Right lobe of liver (tissue), 6 donors: Measurements from ENCODE around the gene C1orf105. TPM values are rescaled to one million over a fixed set of nuclear protein-coding genes. Genes with fewer than 3 reads are reported as not detected.
"Not testable (repeated sequence)": the region's sequence is repeated elsewhere in the genome, so short reads cannot be mapped to it uniquely, and the experiment has no call there.

Experiments
- ATAC-seq, 4 donors: fragments of 200-7000 bp; cut with Tn5 transposase; one replicate each; pipeline ENCODE4 v1.9.1; 2020; ENCODE audit warnings: mild to moderate bottlenecking in 4 of 4, moderate library complexity in 4 of 4
- DNase-seq, 3 donors: peaks; one replicate each; pipeline ENCODE4 v3.0.0-alpha.2; 2020
- H3K27ac ChIP-seq, 3 donors: fragments of 200-600 bp; one replicate each; pipeline ENCODE4 v1.8.0; 2022
- H3K27me3 ChIP-seq, 2 donors: fragments of 200-600 bp; one replicate each; pipeline ENCODE4 v1.8.0; 2022
- H3K36me3 ChIP-seq, 4 donors: fragments of 200-600 bp; sonication (generic) in 1 of 4; one replicate each; pipeline versions ENCODE4 v1.5.1 to v1.8.0; 2017 to 2022; ENCODE audit warnings: control low read depth in 1 of 4
- H3K4me1 ChIP-seq, 4 donors: fragments of 200-600 bp; sonication (generic) in 1 of 4; one replicate each; pipeline versions ENCODE4 v1.5.1 to v1.8.0; 2017 to 2022; ENCODE audit warnings: control low read depth in 1 of 4
- H3K4me3 ChIP-seq, 3 donors: fragments of 200-600 bp; one replicate each; pipeline ENCODE4 v1.8.0; 2022
- H3K9me3 ChIP-seq, 4 donors: fragments of 200-600 bp; sonication (generic) in 1 of 4; one replicate each; pipeline versions ENCODE4 v1.5.1 to v1.8.0; 2017 to 2022; ENCODE audit warnings: control low read depth in 1 of 4
- POLR2A ChIP-seq: fragments of 450-650 bp; IDR thresholded peaks from one replicate; pipeline ENCODE4 v1.6.1; 2017; ENCODE audit warnings: antibody characterized with exemption, mild to moderate bottlenecking
- WGBS: methylation state at CpG from one replicate; pipeline ENCODE4 v1.1.6; 2018; ENCODE audit warnings: low coverage, low lambda C conversion rate; ENCODE audit not compliant: insufficient coverage; ENCODE audit errors: missing lambda C conversion rate; 5-methylcytosine and 5-hydroxymethylcytosine counted together
- intact Hi-C, 2 donors: fragments of 100-400 bp; cut with DNase I; formaldehyde crosslinking; loops; one replicate each; pipeline versions ENCODE4 v1.11.2 to v1.14.1; 2022
- long read RNA-seq: library from polyadenylated mRNA; unstranded; transcript quantifications from one replicate; pipeline ENCODE4 v2.0.0, GENCODE V29; 2019
- total RNA-seq, 6 experiments: library from RNA; depleted of rRNA in 2 of 6; stranded (reverse); fragments of >200 nt in 2 of 6; fragmentation: NEBNext Ultra II Directional in 3 of 6; extraction: Animal tissue kit (Norgen Biotek cat#: 25700) in 3 of 6; gene quantifications; one replicate each; pipeline versions ENCODE4 v1.1.0 to v1.2.4, GENCODE V29; 2016 to 2023
- TF ChIP-seq, protein P1 (sequence below), 4 donors: fragments of 200-600 bp in 3 of 4; fragments of 450-650 bp in 1 of 4; IDR thresholded peaks; one replicate each; pipeline versions ENCODE4 v1.5.1 to v1.8.0; 2016 to 2022; ENCODE audit warnings: antibody characterized with exemption in 4 of 4, mild to moderate bottlenecking in 2 of 4
- donor health status: DM: no; HTN: yes; CAD: no.
- donor health status: DM: no; HTN: no; CAD: no.
- donor health status: DM: no; HTN: no; CAD: no.
- donor health status: DM: no; HTN: yes; CAD: no.
- donor health status: DM: no; HTN: yes; CAD: no.

C1orf105 gene, protein sequence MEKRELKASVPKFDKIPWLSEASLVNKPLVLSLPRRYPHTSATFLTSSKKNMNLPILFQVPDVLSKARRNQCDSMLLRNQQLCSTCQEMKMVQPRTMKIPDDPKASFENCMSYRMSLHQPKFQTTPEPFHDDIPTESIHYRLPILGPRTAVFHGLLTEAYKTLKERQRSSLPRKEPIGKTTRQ
- total RNA-seq, result 1 to 10 TPM in 1 of 6 experiments, under 1 TPM in 3, not detected in 2; 0.24 to 1.3 (median 0.46) TPM
- long read RNA-seq, result 0 reads

DNA sequence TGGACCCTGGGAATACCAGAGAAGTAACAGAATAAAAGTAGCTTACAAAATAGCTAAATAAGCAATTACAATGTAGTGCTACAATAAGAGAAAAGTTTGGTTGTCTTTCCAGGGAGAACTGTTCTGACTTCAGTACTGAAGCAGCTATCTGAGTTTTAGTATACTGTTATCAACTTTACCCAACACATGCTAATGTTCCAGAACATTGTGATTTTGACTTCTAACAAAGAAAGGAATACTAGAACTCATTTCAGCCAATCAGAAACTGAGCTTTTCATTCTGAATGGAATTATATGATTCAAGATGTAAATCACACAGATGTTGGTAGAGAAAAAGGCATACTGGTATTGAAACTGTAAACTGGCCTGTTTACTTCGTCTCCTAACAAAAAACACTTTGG is at the start of gene C1orf105:
Gene C1orf105 (plus strand): TSS at position 301 of the 400 bp plus-strand sequence. CDS start 201 bp downstream, outside the sequence.
- intact Hi-C loops, result no loop called here
- Histone ChIP-seq H3K4me1 (no peaks in the 10 kb centered on the region), H3K36me3 (no peaks in the 10 kb centered on the region), H3K4me3 (no peak within 1 kb of the TSS), H3K27me3 (no peaks in the 10 kb centered on the region), H3K9me3 (no peaks in the 10 kb centered on the region), H3K27ac (no peak within 1 kb of the TSS)
- DNase-seq, result no peak
- 82% methylated on average over 1 of the region's 1 CpG for whole genome bisulfite sequencing
- no peak for ATAC-seq
- TF ChIP-seq, protein P1, sequence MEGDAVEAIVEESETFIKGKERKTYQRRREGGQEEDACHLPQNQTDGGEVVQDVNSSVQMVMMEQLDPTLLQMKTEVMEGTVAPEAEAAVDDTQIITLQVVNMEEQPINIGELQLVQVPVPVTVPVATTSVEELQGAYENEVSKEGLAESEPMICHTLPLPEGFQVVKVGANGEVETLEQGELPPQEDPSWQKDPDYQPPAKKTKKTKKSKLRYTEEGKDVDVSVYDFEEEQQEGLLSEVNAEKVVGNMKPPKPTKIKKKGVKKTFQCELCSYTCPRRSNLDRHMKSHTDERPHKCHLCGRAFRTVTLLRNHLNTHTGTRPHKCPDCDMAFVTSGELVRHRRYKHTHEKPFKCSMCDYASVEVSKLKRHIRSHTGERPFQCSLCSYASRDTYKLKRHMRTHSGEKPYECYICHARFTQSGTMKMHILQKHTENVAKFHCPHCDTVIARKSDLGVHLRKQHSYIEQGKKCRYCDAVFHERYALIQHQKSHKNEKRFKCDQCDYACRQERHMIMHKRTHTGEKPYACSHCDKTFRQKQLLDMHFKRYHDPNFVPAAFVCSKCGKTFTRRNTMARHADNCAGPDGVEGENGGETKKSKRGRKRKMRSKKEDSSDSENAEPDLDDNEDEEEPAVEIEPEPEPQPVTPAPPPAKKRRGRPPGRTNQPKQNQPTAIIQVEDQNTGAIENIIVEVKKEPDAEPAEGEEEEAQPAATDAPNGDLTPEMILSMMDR (IDR thresholded peaks at IDR 0.05), result no peak
- no peak for TF ChIP-seq POLR2A

DNA sequence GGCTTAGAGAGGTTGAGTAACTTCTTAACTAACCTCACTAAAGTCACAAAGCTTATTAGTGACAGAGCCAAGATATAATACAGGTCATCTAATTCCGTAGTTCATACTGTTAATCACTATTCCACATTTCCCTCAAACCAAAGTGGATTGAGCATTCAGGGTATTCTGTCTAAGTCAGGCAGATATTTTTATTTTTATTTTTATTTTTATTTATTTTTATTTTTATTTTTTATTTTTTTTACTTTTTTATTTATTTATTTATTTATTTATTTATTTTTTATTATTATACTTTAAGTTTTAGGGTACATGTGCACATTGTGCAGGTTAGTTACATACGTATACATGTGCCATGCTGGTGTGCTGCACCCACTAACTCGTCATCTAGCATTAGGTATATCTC is 48.8 kb upstream of the C1orf105 start:
- H3K27ac ChIP-seq, ATAC-seq, H3K9me3 ChIP-seq, H3K36me3 ChIP-seq, H3K27me3 ChIP-seq, H3K4me1 ChIP-seq, H3K4me3 ChIP-seq, DNase-seq, intact Hi-C loops: not testable (repeated sequence)
- 90% methylated on average over 1 of the region's 3 CpGs for WGBS

DNA sequence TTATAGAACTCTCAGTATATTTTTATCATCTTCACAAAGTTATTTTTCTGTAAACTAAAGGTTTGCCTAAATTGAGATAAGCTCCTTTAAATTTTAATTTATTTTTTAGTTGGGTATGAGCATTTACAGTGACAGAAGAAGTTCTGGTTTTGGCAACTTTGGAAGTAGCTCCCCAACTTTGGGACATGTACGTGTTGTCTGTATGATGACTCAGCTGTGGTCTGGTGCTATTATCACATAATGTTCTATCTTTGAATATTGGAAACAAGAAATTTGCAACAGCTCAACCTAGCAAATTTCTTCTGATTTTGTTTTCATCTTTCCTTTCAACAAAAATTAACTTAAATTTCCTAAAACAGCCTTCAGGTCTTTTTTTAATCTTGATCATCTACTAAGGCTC is 46.6 kb upstream of the C1orf105 start:
- Histone ChIP-seq H3K9me3 (no peaks in the 10 kb centered on the region), H3K4me1 (no peaks in the 10 kb centered on the region), H3K36me3 (no peaks in the 10 kb centered on the region), H3K27ac (no peak overlapping the region), H3K4me3 (no peak overlapping the region), H3K27me3 (no peaks in the 10 kb centered on the region)
- 83% methylated on average over 1 of the region's 1 CpG for WGBS
- TF ChIP-seq POLR2A, result no peak
- TF ChIP-seq, protein P1 (IDR thresholded peaks at IDR 0.05), result no peak
- intact Hi-C loops, result no loop called here
- DNase-seq (no peak), ATAC-seq (no peak)

DNA sequence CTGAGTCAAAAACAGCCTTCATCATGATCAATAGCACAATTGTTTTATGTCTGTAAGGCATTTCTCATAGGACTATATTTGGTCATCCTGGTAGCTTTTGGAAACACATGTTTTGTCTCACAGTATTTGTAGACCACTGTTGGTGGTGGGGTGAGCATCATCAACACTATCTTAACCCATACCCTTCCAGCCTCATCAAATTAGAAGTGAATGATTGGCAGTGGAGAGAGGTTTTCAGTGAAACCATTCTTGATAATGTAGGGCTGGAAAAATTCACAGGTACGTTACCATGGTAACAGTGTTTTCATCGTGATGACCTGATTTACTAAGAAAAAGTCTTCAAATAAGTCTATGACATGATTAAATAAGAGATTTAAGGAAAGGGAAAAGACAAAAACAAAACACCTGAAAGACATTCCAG is 45.3 kb upstream of the C1orf105 start:
- WGBS, result 63% methylated on average over 2 of the region's 2 CpGs
- TF ChIP-seq, protein P1 (IDR thresholded peaks at IDR 0.05), result no peak
- no peak for TF ChIP-seq POLR2A
- H3K4me3 ChIP-seq, result no peak overlapping the region
- intact Hi-C loops, result no loop called here
- ATAC-seq, result no peak
- H3K9me3 ChIP-seq, result no peaks in the 10 kb centered on the region
- no peaks in the 10 kb centered on the region for H3K27me3 ChIP-seq
- H3K36me3 ChIP-seq, result no peaks in the 10 kb centered on the region
- H3K27ac ChIP-seq, result no peak overlapping the region
- no peak for DNase-seq
- no peaks in the 10 kb centered on the region for H3K4me1 ChIP-seq

DNA sequence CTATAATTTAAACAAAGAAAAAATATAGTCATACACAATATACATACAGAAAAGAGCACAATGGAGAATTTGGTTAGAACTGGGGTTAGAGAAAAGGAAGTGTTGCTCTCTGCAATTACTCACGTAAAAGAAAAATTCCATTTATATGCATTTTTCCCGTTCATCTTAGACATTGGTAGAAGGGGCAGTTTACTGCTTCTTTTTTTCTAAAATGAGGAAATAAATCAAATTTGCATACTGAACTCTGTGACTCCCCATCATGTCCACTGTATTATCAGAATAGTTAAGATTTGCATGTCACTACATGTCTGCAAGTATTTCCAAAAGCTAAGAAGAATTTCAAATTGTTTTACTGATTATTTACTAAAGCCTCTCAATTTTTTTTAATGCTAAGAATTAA is 44.1 kb upstream of the C1orf105 start:
- Histone ChIP-seq H3K9me3 (no peaks in the 10 kb centered on the region), H3K27ac (no peak overlapping the region), H3K27me3 (no peaks in the 10 kb centered on the region), H3K4me3 (no peak overlapping the region), H3K4me1 (no peaks in the 10 kb centered on the region), H3K36me3 (no peaks in the 10 kb centered on the region)
- TF ChIP-seq, protein P1 (IDR thresholded peaks at IDR 0.05), result no peak
- no peak for TF ChIP-seq POLR2A
- intact Hi-C loops, result no loop called here
- DNase-seq (no peak), ATAC-seq (no peak)
- WGBS, result 48% methylated on average over 2 of the region's 2 CpGs
